ENCODE results near the gene FXYD7. TPM values are rescaled to one million over a fixed set of nuclear protein-coding genes. Genes with fewer than 3 reads are reported as not detected.

Gene FXYD7
- polyA plus RNA-seq, 1 experiment: 0.10 TPM

DNA sequence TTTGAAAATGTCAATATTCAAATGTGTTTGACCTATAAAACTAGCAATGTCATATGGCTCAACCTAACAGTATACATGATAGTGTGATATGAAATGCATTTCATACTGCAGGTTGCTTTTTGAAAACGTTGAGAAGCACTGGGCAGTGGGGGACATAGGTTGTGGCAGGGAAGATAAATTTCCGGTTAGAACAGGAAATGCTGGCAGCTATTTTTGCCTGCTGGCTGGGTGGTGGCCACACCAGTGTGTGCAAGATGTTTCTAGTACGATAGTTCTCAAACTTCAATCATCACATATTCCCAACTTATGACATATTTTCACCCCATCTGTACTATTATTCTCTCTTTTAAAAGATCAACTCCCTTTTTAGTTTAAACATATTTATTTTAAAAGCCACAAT is 28.7 kb downstream of the FXYD7 start:
- TF ChIP-seq, protein P1, sequence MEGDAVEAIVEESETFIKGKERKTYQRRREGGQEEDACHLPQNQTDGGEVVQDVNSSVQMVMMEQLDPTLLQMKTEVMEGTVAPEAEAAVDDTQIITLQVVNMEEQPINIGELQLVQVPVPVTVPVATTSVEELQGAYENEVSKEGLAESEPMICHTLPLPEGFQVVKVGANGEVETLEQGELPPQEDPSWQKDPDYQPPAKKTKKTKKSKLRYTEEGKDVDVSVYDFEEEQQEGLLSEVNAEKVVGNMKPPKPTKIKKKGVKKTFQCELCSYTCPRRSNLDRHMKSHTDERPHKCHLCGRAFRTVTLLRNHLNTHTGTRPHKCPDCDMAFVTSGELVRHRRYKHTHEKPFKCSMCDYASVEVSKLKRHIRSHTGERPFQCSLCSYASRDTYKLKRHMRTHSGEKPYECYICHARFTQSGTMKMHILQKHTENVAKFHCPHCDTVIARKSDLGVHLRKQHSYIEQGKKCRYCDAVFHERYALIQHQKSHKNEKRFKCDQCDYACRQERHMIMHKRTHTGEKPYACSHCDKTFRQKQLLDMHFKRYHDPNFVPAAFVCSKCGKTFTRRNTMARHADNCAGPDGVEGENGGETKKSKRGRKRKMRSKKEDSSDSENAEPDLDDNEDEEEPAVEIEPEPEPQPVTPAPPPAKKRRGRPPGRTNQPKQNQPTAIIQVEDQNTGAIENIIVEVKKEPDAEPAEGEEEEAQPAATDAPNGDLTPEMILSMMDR (IDR thresholded peaks at IDR 0.05; ENCODE audit: insufficient read depth, low read depth, low read length): no peak
- H3K27me3 ChIP-seq (ENCODE audit: control insufficient read depth, insufficient read depth, low read length): no peaks in the 10 kb centered on the region
- peaks cover 6% of the 10 kb centered on the region for H3K36me3 ChIP-seq (ENCODE audit: control insufficient read depth, insufficient read depth, low read length)
- ChIA-PET POLR2A (no interaction called here), CTCF (no interaction called here)
- DNase-seq (ENCODE audit: low read depth): no peak
- no peak overlapping the region for H3K4me3 ChIP-seq (ENCODE audit: low read depth, low read length)

DNA sequence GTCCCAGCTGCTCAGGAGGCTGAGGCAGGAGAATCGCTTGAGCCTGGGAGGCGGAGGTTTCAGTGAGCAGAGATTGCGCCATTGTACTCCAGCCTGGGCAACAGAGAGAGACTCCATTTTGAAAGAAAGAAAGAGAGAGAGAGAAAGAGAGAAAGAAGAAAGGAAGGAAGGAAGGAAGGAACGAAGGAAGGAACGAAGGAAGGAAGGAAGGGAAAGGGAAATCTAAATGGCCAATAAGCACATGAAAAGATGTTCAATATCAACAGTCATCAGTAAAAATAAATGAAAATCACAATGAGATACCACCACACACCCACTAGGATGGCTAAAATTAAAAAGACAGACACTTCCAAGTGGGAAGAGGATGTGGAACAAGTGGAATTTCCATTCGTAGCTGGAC is 31.2 kb downstream of the FXYD7 start:
- CTCF ChIA-PET: no interaction called here
- POLR2A ChIA-PET: no interaction called here

DNA sequence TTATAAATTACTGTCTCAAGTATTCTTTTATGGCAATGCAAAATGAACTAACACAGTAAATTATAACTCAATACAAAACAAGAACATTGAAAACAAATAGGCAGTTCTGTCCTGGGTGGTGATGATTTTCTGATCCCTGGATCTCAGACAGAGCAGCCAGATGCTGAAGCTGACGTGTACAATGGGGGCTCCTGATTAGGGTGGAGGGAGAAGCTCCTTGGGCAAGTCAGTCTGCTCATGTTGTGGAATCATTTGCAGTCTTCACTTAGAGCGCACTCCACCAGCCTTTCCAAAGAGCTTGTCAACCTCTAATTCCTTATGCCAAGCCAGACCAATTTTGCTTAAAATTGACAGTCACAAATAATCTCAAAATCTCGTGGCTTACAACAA is 33.1 kb downstream of the FXYD7 start:
- POLR2A ChIA-PET: no interaction called here
- DNase-seq (ENCODE audit: low read depth): no peak
- CTCF ChIA-PET: no interaction called here

More for the DNA sequence above, 31.2 kb downstream of the FXYD7 start:
- TF ChIP-seq, protein P1 (IDR thresholded peaks at IDR 0.05; ENCODE audit: insufficient read depth, low read depth, low read length): no peak
- no peak for DNase-seq (ENCODE audit: low read depth)
- Histone ChIP-seq H3K4me3 (ENCODE audit: low read depth, low read length) (no peak overlapping the region), H3K27me3 (ENCODE audit: control insufficient read depth, insufficient read depth, low read length) (no peaks in the 10 kb centered on the region), H3K36me3 (ENCODE audit: control insufficient read depth, insufficient read depth, low read length) (peaks cover 2% of the 10 kb centered on the region; the same call in 1 of the 2 replicates)

GRCh38 chr19:35177377-35178274 is 34.6 kb downstream of the FXYD7 start:
- ChIA-PET CTCF (interaction anchor here (1.4 kb wide), 1 partner anchor 24 kb away, joined by 5 read pairs; no protein-coding TSS in a partner anchor), POLR2A (no interaction called here)
- Histone ChIP-seq H3K36me3 (ENCODE audit: control insufficient read depth, insufficient read depth, low read length) (no peaks in the 10 kb centered on the region), H3K4me3 (ENCODE audit: low read depth, low read length) (no peak overlapping the region), H3K27me3 (ENCODE audit: control insufficient read depth, insufficient read depth, low read length) (peaks cover 4% of the 10 kb centered on the region; the same call in 1 of the 2 replicates)
- DNase-seq (ENCODE audit: low read depth): no peak
- TF ChIP-seq, protein P1 (IDR thresholded peaks at IDR 0.05; ENCODE audit: insufficient read depth, low read depth, low read length): no peak

More for the DNA sequence above, 33.1 kb downstream of the FXYD7 start:
- H3K36me3 ChIP-seq (ENCODE audit: control insufficient read depth, insufficient read depth, low read length): no peaks in the 10 kb centered on the region
- H3K27me3 ChIP-seq (ENCODE audit: control insufficient read depth, insufficient read depth, low read length): no peaks in the 10 kb centered on the region; the same call in 1 of the 2 replicates
- H3K4me3 ChIP-seq (ENCODE audit: low read depth, low read length): no peak overlapping the region
- TF ChIP-seq, protein P1 (IDR thresholded peaks at IDR 0.05; ENCODE audit: insufficient read depth, low read depth, low read length): no peak

- H3K36me3 ChIP-seq (ENCODE audit: control insufficient read depth, insufficient read depth, low read length): no peaks in the 10 kb centered on the region
- peaks cover 4% of the 10 kb centered on the region; the same call in 1 of the 2 replicates for H3K27me3 ChIP-seq (ENCODE audit: control insufficient read depth, insufficient read depth, low read length)
- TF ChIP-seq, protein P1 (IDR thresholded peaks at IDR 0.05; ENCODE audit: insufficient read depth, low read depth, low read length): no peak
- ChIA-PET CTCF (no interaction called here), POLR2A (no interaction called here)
- DNase-seq (ENCODE audit: low read depth): no peak
- H3K4me3 ChIP-seq (ENCODE audit: low read depth, low read length): no peak overlapping the region
These were observed 35.6 kb downstream of the FXYD7 start for GRCh38 chr19:35178701-35179100.
